ENCODE data around the gene PDCD2L.
"Not testable (repeated sequence)": the region's sequence is repeated elsewhere in the genome, so short reads cannot be mapped to it uniquely, and the experiment has no call there.

PDCD2L gene

DNA sequence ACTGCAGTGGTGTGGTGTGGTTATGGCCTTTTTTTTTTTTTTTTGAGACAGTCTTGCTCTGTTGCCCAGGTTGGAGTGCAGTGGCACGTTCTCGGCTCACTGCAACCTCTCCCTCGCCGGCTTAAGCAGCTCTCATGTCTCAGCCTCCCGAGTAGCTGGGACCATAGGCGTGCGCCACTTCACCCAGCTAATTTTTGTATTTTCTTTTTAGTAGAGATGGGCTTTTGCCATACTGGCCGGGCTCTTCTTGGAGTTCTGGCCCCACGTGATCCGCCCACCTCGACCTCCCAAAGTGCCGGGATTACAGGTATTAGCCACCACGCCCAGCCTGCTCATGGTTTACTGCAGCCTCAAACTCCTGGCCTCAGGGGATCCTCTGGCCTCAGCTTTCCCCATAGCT is 7.0 kb downstream of the PDCD2L start:
- DNase-seq (ENCODE audit: low spot score), result no peak

DNA sequence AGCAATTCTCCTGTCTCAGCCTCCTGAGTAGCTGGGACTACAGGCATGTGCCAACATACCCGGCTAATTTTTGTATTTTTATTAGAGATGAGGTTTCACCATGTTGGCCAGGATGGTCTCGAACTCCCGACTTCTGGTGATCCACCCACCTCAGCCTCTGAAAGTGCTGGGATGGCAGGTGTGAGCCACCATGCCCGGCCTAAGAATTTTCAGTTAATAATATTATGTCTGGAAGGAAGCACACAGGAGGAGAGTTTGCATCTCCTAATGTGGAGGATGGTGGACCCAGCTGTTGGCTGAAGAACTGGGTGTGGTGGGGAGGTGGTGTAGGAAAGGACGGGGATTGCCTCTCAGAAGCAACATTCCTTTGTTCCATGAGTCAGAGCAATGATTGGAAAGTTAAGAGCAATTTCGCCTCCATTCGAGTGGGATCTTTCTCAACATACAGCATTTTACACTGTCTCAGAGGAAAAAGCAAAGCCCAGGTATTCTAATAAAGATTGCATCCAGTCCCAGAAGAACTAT is 11.9 kb downstream of the PDCD2L start:
- no peak for DNase-seq (ENCODE audit: low spot score)

DNA sequence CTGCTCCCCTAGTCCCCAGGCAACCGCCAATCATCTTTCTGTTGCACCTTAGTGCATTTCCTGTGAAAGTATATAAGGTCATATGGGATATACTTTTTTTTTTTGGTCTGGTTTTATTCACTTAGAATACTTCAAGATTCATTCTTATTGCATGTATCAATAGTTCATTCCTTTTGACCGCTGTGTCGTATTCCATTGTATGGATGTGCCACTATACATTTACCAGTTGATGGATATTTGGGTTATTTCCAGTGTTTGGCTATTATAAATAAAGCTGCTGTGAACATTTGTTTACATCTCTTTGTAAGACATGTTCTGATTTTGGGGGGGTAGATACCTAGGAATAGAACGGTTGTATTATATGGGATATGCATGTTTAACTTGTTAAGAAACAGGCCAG is 14.1 kb downstream of the PDCD2L start:
- DNase-seq (ENCODE audit: low spot score), result no peak

DNA sequence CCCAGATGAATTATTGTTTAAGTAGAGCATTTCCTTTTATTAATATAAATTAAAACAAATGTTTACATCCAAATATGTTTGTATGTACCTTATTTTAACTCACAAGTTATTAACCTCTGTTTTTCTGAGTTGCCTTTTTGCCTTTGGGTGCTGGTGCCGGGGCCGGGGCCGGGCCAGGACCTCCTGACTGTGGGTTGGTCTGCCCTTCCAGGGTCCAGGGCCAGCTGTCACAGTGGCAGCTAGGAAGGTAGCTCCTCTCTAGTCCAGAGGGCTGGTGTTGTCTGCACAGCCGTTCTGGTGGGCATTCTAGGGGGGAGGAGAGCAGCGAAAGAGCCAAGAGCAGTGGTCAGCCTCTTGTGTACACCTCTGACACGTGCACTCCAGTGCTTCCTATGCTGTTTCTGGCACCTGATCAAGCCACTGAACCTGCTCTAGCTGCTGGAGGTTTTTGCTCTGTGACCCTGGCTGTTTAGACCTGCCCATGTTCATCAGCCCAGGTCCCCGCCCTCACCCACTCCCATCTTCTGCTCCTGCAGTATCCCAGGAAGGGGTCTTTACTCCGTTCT is 22.0 kb downstream of the PDCD2L start:
- no peak for DNase-seq (ENCODE audit: low spot score)

DNA sequence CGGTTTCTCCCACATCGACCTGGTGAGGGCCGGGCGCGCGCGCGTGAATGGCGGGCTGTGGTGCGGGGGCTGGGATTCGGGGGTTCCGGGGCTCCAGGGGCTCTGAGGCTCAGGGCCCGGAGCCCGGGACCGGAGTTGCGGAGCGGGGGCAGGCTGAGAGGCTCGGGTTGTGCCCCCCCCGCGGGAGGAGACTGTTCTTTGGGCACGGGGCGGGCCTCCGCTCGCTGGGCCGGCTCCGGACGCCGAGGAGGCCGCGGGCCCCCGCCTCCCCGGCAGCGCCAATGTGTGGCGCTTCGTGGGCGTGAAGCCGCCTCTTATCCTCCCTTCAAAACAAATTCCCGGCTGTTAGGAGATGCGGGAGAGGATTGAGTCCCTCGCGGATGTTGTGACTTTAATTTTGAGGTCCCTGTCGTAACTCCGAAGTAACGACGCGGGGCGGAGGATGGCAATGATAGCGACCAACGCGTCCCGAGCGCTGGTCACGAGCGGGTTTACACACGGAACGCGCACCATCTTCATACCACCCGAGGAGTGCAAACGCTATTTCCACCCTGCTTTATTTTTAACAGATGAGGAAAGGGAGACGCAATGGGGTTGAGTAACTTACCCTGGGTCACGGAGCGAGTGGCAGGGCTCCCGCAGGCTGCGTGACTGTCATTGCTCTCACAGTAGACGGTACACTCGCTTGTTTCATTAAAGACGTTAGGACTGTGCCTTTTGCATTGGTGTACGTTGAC is 24.5 kb downstream of the PDCD2L start:
- DNase-seq (ENCODE audit: low spot score), result peak; percentile 4

DNA sequence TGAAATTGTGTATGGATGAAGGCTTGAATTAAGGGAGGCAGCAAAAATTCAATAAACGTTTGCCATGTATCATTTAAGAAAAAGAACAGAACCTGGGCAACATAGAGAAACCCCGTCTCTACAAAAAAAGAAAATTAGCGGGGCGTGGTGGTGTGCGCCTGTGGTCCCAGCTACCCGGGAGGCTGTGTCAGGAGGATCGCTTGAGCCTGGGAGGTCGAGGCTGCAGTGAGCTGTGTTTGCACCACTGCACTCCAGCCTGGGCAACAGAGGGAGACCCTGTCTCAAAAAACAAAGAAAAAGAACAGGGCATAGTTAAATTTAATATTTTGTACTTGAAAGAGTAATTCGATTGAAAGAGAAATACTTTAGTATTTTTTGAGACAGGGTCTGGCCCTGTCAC is 25.4 kb downstream of the PDCD2L start:
- no peak for DNase-seq (ENCODE audit: low spot score)

DNA sequence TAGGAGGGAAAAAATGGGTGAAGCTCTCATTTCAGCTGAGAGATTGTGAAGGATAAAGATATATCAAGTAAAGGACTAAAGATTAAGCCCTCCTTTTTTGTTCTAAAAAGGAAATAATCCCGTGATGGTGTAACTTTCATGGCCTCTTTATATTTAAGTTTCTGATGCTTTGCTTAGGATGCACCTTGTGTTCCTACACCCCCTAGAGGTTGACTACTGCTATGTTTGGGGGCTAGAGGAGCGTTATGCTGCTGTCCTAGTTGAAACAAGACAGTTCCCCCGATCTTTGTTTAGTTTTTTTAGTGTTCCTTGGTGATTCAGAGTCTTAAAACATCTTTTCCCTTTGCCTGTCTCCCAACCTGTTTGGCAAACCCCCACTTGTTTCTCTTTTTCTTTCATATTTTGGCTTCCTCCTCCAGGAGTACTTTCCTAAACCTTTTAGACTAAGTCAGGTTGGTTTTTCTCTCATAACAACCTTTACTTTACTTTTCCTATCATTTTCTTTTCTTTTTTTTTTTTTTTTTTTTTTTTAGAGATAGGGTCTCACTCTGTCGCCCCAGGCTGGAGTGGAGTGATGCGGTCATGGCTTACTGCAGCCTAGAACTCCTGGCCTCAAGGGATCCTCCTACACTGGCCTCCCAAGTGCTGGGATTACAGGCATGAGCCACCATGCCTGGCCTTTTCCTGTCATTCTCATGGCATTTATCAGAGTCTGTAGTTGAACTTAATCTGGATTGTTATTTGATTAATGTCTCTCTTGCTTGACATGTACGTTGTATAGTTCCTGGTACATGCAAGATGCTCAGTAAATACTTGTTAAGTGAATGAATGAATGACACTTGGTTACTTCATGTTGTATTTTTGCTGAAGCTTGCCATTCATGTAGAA is 26.8 kb downstream of the PDCD2L start:
- peak; percentile 19 for DNase-seq (ENCODE audit: low spot score)

DNA sequence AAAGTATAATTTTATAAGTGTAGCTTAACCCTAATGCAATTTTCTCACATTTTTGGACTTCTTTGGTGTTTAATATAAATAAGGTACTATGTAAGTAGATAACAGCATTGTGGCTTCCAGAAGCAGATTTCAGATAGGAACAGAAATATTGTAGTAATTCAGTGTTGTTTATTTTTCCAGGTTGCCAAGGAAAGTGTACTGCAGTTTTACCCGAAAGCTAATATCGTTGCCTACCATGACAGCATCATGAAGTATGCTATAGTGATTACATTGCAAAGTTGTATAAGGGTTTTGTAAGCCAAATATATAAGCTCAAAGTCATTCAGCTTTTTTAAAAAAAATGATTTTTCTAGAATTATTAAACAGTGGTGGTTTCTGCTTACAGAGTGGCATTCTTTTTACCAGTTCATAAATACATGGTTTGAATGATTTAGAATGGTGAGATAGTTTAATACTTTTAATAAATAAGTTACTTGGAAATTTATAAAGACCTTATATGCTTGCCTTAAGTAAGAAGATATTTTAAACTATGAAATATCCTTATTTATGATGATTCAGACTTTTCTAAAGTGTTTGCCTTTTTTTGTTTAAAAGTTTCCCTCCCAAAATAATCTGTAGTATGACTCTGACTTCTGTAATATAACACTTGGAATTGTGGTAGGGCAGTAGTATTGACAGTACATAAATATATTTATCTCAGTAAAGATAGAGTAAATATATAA is 27.6 kb downstream of the PDCD2L start:
- DNase-seq (ENCODE audit: low spot score), result no peak

DNA sequence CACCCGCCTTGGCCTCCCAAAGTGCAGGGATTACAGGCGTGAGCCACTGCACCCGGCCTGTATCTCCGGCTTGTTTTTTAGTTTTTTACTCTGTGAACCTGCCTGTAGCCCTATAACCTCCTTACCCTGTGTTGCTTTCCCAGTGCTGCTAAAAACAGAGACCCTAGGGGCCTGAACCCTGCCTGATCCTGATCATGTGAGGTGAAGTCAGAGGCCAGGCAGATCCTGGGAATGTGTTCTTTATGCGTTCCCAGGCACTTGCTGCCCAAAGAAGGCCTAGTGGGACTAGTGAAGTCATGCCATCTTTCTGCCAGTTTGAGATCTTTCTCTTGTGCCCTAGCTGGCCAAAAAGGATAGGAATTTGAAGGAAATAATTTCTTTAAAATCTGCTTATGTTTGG is 28.6 kb downstream of the PDCD2L start:
- no peak for DNase-seq (ENCODE audit: low spot score)

DNA sequence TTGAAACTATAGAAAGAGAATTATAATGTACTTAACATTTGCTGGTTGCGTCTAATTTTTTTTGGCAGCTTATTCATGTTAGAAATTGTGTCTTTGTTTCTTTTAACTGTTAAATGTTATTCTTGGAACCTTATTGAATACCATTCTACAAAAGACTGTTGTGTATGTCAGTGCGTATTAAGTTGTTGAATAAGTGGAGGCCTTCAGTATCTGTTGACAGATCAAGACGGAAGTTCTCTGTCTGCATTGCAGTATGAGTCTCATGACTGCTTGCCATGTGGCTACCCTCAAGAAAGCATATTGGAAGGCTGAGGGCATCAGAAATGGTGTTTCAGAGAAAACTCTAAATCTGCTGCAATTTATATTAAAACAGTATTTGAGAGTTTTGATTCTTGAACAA is 32.5 kb downstream of the PDCD2L start:
- DNase-seq (ENCODE audit: low spot score), result no peak

DNA sequence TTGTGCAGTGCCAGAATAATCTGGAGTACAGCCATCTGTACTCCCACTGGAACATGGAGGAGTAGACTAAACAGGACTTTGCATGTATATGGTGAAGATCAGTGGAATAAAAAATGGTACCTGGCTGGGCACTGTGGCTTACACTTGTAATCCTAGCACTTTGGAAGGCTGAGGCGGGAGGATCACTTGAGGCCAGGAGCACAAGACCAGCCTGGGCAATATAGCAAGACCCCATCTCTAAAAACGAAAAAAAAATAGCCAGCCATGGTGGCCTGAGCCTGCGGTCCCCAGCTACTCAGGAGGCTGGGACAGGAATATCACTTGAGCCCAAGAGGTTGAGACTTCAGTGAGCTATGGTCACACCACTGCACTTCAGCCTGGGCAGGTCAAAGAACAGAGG is 44.0 kb downstream of the PDCD2L start:
- no peak for DNase-seq (ENCODE audit: low spot score)

DNA sequence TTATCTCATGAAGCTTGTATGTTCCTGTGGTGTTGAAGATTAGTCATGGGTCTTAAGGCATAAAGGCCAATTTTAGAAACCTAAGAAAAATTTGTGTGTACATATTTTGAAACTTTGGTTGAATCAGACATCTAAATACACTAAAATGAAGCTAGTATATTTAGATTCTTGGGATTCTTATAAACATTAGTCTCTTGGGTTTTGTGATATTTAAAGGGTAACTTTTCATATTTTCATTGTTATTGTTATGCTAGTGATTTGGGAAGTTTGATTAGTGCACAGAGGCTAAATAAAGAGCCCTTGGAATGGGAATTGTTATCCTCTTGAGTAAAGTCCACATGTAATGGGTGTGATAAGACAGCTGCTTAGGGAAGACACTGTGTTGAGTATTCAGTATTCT is 48.5 kb downstream of the PDCD2L start:
- no peak for DNase-seq (ENCODE audit: low spot score)

DNA sequence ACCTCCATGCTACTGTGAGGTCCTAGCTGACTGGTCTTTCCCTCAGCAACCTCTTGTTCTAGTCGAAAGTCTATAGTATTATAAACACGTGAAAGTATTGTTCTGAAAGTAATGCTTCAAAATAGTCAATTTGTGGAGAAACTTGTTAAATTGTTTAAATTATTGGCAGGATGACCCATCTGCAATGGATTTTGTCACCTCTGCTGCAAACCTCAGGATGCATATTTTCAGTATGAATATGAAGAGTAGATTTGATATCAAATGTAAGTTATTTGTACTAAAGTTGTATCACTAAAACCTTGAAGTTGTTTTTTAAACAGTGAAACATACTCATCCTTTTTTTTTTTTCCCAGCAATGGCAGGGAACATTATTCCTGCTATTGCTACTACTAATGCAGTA is 49.9 kb downstream of the PDCD2L start:
- no peak for DNase-seq (ENCODE audit: low spot score)

DNA sequence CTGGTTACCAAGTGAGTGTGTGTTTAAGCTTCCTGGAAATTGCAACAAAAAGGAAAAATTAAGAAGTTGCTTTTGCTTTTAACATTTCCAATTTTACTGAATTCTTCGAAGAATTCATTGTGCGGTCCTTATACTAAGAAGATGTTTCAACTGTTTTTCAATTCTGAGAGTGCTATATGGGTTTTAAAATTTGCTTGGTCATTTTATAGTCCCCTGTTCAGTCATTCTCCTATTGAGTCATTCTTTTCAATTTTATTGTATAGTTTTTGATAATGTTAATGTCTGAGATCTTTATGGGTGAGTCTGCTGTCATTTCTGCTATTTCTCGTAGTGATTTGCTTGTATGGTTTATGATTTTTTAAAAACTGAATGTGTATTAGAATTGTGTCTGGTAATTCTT is 50.5 kb downstream of the PDCD2L start:
- no peak for DNase-seq (ENCODE audit: low spot score)

DNA sequence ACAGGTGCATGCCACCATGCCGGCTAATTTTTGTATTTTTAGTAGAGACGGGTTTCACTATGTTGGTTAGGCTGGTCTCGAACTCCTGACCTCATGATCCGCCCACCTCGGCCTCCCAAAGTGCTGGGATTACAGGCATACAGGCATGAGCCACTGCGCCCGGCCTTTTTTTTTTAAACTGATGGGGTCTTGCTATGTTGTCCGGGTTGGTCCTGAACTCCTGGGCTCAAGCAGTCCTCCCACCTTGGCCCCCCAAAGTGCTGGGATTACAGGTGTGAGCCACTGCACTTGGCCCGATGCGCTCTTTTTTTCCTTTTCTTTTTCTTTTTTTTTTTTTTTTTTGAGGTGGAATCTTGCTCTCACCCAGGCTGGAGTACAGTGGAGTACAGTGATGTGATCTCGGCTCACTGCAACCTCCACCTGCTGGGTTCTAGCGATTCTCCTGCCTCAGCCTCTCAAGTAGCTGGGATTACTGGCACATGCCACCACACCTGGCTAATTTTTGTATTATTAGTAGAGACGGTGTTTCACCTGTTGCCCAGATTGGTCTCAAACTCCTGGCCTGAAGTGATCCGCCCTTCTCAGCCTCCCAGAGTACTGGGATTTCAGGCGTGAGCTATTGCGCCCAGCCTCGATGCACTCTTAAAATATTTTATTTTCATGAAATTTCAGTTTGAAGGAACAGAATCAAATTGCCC is 51.7 kb downstream of the PDCD2L start:
- not testable (repeated sequence) for DNase-seq (ENCODE audit: low spot score)

DNA sequence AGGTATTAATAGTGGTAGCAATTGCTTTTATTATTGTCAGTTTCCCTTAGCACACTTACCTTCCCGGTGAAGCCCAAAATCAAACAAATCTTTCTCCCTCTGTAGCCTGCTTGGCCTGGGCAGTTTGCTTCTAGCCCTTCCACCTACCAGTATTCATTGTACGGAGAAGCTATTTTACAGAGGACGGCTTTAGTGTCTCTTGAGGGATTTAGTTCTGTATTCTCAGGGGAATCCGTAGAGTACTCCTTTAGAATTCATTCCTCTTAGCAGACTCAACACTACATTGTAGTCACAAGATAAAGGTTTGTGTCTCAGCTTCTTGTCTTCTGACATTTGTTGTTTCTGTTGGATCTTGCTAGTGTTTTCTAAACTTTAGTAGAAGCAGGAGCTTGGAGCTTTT is 53.2 kb downstream of the PDCD2L start:
- no peak for DNase-seq (ENCODE audit: low spot score)

DNA sequence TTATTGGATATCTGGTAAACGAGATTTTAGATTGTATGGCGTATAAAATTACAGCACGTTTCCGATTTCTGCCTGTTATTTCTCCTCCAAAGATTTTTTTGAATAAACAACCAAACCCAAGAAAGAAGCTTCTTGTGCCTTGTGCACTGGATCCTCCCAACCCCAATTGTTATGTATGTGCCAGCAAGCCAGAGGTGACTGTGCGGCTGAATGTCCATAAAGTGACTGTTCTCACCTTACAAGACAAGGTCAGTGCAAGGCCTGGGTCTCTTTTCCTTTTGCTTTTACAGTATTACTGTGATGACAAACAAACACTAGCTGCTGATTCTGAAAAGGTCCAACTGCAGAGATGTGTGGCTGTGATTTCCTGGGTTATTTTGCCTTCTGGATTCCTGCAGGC is 54.5 kb downstream of the PDCD2L start:
- no peak for DNase-seq (ENCODE audit: low spot score)

DNA sequence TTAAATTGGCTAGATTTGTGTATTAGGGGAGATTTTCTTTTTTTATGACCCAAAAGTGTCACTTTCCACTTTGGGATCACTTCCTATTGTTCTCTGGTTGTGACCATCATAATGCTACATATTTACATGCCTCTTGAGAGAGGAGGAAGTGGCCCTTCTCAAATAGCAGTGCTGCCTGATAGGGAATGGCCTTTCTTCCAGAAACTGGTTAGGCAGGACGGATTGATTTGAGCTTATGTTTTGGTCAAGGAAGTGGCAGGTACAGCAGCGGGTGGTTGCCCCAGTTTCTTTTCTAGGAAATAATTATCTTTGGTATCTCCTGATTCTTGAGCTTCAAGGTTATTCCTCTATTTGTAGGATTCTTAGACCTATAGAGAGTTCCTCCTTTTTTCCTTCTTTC is 55.4 kb downstream of the PDCD2L start:
- DNase-seq (ENCODE audit: low spot score), result no peak

DNA sequence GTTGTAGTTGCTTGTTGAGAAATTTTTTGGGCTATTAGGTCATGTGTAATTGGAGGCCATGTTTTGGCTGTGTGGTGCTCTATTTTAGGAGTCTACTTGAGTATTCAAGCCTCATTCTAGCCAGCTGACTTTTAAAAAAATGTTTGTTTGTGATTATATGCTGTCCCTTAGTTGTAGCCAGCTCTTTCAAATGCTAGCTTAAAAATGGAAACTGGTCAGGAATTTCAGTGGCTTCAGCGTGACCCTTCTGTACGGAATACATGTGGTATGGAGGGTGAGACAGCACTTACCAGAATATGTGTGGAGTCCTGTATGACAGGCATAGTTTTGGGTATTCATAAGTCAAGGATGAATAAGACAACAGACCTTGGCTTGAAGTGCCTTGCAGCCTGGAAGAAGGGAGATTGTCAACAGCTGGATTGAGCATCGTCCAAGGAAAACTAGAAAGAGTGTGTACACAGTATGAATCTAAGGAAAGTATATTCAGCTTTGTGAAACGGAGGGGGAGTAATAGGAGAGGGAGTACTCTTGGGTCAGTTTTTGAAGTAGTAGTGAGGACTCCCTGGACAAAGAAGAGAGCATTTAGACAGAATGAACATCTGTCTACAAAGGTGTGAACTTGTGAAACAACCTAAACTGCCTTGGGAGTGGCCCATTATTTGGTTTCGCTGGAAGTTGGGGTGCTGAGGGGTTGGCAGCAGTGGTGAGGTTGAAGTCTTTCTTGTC is 57.3 kb downstream of the PDCD2L start:
- DNase-seq (ENCODE audit: low spot score), result no peak

DNA sequence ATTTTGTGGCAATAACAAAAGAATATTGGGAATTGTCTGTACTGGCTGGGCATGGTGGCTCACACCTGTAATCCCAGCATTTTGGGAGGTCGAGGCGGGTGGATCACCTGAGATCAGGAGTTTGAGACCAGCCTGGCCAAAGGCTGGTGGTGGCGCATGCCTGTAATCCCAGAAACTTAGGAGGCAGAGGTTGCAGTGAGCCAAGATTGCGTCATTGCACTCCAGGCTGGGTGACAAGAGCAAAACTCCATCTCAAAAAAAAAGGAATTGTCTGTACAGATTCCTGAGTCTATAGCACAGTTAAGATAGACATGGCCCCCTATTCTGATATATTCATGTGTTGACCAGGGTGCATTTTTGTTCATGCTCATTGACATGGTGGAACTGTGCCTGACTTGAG is 60.6 kb downstream of the PDCD2L start:
- DNase-seq (ENCODE audit: low spot score), result not testable (repeated sequence)

DNA sequence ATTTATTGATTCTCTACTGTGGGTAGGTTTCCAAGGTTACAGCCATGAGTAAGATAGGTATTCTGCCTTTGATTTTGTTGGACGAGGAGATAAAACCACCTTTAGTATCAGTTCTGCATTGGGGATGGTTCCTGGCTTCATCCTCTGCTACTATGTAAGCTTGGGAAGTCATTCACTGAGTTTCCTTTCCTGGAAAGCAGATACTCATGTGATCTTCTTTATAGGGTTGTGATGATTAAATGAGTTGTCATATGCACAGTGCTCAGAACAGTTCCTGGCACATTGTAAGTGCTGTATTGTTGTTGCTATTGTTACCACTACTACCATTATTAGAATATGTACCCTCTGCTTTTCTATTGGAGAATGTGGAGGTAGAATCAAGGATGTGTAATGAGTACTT is 64.2 kb downstream of the PDCD2L start:
- no peak for DNase-seq (ENCODE audit: low spot score)
